ENCODE data around the gene NQO1.
"Not testable (repeated sequence)": the region's sequence is repeated elsewhere in the genome, so short reads cannot be mapped to it uniquely, and the experiment has no call there.

The NQO1 gene

DNA sequence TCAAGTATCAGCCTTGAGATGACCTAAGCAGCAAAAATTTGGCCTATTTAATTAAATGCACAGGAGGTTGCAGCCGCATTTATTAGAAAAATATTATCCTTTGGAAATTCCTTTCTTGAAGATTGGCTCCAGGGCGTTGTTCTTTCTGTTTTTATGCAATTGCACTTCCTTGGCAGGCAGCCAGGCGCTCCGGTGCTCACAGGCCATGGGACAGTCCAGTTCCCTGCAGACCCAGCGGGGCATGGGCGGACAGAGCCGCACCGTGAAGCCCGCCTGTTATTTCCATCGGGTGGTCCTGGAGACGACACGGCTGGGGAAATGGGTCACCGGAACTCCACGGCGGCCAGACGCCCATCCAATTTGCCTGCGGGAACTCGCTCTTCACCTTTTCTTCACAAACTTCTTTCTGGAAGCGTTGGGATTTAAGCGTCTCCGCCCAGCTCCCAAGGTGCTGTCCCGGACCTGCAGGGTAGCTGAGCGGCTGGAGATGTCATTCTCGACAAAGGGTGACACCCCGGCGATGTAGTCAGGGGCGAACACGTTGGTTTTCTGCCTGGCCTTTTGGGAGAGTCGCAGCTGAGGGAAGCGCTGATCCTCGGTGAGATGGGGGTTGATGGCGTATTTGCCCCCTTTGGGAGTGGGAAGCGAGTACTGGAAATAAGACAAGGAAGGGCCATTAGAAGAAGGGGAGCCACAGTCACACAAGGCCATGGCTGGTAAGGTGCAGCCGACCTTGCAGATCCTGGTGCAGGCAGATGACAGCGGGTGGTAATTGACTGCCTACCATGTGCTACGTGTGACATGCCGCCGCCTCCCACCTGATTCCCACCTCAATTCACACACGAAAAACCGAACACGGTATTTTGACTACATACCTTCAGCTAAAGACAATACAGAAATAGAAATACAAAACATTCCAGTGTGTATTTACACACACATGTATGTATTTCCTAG lies 15.9 kb upstream of the NQO1 start:
- no peak for DNase-seq (ENCODE audit: low read depth in 2 of 2)

DNA sequence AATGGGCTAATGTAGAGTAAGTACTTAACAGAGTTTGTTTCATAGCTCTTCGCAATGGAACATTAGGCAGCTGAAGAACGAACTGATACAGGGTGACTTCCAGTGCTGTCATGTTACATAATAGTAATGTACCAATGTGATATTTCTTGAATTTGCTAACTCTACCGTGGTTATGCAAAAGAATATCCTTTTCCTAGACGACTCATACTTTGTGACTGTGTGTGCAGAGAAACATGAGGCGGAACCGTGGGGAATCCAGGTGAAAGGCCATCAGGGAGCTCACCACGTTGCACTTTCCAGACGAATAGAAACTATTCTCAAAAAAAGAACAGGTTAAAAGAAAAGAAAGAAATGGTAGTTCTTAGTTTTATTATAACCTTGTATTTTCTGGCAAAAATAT lies 15.2 kb upstream of the NQO1 start:
- no peak for DNase-seq (ENCODE audit: low read depth in 2 of 2)

DNA sequence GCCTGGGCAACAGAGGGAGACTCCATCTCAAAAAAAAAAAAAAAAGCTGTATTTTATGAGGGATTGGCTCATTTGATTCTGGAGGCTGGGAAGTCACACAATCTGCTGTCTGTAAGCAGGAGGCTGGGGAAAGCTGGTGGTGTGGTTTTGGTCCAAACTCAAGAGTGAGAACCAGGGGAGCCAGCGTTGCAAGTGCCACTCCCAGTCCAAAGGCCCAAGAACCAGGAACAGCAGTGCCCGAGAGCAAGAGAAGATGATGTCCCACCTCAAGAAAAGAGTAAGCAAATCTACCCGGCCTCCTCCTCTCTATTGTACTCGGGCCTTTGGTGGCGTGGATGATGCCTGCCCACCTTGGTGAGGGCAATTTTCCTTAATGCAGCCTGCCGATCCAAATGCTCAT lies 5.7 kb upstream of the NQO1 start:
- DNase-seq (ENCODE audit: low read depth in 2 of 2) = no peak

DNA sequence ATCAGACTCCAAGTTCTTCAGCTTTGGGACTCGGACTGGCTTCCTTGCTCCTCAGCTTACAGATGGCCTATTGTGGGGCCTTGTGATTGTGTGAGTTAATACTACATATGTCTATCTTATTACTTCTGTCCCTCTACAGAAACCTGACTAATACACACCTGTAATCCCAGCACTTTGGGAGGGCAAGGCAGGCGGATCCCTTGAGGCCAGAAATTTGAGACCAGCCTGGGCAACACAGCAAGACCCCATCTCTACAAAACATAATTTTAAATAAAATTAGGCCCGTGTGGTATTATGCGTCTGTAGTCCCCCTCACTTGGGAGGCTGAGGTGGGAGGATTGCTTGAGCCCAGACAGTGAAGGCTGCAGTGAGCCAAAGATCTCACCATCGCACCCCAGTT lies 4.9 kb upstream of the NQO1 start:
- DNase-seq (ENCODE audit: low read depth in 2 of 2) = not testable (repeated sequence)

DNA sequence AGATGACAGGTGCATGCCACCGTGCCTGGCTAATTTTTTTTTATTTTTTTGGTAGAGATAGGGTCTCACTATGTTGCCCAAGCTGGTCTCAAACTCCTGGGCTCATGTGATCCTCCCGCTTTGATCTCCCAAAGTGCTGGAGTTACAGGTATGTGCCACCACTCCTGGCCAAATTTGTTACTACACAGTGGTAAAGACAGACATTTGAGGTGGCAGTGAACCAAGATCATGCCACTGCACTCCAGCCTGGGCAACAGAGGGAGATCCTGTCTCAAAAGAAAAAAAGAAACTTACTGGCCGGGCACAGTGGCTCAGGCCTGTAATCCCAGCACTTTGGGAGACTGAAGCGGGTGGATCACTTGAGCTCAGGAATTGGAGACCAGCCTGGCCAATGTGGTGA lies 2.7 kb upstream of the NQO1 start:
- DNase-seq (ENCODE audit: low read depth in 2 of 2) = not testable (repeated sequence)

- no peak for DNase-seq (ENCODE audit: low read depth in 2 of 2)
Observed at GRCh38 chr16:69727916-69728270, 1.5 kb upstream of the NQO1 start.

DNA sequence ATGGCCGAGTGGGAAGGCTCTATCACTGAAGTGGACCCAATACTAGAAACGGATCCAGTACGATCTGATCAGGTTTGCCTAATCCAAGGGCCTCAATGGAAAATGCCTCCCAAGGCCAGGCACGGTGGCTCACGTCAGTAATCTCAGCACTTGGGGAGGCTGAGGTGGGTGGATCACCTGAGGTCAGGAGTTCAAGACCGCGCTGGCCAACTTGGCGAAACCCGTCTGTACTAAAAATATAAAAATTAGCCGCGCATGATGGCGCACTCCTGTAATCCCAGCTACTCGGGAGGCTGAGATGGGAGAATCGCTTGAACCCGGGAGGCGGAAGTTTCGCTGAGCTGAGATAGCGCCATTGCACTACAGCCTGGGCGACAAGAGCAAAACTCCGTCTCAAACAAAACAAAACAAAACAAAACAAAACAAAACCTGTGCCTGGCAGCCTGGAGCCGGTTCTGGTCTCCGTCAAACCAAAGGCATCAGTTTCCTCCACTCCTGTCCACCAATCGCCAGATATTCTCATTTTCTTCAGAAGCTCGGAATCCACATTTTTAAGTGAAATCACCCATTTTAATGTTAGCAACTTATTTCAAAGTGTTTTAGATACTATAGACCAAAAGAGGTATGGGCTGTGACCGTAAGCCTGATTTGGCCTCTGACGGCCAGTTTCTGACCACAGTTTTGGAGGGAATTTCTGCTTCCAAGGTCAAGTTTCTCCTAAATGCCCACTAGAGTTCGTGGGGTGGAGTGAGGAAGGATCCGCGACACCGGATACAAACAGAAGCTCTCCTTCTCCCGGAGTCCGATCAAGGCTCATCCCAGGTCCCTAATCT lies 664 bp downstream of the NQO1 start:
- no peak for DNase-seq (ENCODE audit: low read depth in 2 of 2)

DNA sequence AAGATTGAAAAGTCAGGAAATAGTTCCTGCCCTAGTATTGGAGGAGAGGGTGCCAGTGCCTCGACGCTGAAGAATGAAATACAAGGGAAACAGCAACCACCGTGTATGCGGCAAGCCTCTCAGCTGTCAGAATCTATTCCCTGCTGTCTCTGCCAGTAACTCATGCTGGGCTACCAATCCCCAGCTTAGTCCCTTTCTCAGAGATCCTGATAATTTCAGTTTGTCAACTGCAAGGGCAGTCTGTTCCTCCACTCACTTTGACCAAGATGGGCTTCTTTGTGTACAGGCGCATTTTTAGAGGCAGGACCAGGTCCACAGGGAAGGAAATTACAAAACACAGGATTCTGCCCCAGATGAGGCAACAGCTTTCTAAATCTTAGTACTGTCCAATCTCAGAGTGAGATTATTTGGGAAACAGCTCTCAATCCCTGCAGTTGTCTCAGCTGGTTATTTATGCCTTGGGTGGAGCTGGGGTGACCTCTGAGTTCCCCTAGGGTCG lies 1.3 kb downstream of the NQO1 start:
- DNase-seq (ENCODE audit: low read depth in 2 of 2) = no peak

DNA sequence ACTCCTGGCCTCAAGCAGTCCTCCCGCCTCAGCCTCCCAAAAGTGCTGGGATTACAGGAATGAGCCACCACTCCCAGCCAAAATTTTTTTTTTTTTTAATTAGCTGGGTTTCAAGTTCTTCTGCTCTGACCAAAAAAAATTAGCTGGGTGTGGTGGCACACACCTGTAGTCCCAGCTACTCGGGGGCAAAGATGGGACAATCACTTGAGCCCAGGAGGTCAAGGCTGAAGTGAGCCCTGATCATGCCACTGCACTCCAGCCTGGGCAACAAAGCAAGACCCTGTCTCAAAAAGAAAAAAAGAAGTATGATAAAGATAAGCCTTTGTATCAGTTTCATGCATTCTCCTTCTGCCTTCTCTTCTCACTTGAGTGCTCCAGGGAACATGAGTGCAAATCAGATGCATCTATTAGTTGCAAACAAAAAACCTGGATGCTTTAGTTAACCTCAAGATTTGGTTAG lies 1.9 kb downstream of the NQO1 start:
- DNase-seq (ENCODE audit: low read depth in 2 of 2) = no peak

- no peak for DNase-seq (ENCODE audit: low read depth in 2 of 2)
Observed at GRCh38 chr16:69721441-69721957, 4.9 kb downstream of the NQO1 start.

DNA sequence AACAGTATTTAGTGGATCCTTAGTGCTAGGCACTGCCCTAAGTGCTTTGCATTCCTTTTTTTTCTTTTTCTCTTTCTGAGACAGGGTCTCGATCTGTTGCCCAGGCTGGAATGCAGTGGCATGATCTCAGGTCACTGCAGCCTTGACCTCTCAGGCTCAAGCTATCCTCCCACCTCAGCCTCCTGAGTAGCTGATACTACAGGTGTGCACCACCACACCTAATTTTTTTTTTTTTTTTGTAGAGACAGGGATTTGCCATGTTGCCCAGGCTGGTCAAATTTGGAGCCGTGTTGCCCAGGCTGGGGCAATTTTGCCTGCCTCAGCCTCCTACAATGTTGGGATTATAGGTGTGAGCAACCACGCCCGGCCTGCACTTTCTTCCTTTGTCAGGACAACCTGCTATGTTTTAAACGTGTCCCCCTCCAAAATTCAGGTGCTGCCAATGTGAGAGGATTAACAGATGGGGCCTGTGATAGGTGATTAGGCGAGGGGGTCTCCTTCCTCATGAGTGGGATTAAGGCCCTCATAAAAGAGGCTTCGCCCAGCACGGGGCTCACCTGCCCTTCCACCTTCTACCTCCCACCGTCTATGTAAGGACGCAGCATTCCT lies 5.4 kb downstream of the NQO1 start:
- DNase-seq (ENCODE audit: low read depth in 2 of 2) = no peak

GRCh38 chr16:69718111-69718764 lies 8.1 kb downstream of the NQO1 start:
- no peak for DNase-seq (ENCODE audit: low read depth in 2 of 2)

- DNase-seq (ENCODE audit: low read depth in 2 of 2) = no peak
Observed at GRCh38 chr16:69717066-69717465, 9.3 kb downstream of the NQO1 start.

- no peak for DNase-seq (ENCODE audit: low read depth in 2 of 2)
Observed at GRCh38 chr16:69712914-69713581, 13.3 kb downstream of the NQO1 start.

DNA sequence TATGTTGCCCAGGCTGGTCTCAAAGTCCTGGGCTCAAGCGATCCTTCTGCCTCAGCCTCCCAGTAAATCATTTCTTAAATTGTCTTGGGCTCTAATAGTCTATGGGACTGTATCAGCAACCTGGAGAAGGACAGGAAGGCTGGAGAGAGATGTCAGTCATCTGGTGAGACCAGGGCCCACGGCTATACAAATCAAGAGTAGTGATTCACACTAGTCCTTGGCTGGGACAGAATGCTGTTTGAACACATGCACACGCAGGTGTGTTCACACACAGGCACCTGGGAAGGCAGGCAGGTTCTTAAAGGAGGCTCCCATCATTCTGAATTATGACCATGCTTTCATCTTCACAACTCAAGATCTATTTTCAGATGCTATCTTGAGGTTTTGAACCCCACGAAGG lies 14.1 kb downstream of the NQO1 start:
- DNase-seq (ENCODE audit: low read depth in 2 of 2) = no peak

DNA sequence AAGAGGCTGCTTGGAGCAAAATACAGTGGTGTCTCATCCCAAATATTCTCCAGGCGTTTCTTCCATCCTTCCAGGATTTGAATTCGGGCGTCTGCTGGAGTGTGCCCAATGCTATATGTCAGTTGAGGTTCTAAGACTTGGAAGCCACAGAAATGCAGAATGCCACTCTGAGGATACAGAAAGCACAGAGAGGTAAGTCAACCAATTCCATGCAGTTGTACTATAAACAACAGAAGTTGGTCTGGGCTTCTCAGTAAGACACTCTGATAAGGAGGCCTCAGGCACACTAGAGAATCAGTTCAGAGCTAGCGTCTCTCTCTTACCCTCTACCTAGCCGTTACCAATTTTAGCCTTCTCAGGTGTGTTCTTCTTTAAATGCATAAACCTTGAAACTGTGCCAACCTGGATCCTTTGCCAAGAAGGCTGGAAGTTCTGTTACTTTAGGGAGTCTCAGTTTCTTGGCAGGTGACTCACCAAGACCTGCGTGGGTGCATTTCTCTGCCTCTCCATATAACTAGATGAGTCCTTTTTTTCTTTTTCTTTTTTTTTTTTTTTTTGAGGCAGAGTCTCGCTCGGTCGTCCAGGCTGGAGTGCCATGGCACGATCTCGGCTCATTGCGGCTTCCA lies 15.1 kb downstream of the NQO1 start:
- no peak for DNase-seq (ENCODE audit: low read depth in 2 of 2)

DNA sequence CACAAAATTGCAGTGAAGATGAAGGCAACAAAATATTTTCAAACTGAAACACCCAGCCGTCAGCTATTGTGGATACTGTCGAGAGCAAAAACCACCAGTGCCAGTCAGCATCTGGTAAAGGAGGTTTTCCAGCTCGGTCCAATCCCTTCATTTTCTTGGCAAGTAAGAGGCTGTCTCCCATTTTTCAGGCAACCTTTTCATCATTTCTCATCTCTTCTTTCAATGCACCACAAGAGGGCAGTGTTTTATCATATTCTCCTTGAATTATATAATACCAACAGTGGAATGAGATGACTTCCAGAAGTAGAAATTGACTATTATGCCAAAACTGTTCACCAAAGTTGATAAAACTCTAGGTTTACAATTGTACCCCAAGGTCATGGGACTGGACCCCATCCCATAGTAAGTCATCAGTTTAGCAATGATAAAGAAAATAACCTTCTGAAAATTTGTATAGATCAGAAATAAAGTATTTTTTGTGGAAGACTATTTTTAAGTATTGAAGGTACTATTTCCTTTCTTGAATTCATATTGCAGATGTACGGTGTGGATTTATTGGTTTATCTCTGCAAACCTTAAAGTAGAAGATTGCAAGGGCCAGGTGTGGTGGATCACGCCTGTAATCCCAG lies 16.8 kb downstream of the NQO1 start:
- DNase-seq (ENCODE audit: low read depth in 2 of 2) = no peak

GRCh38 chr16:69707920-69708683 lies 18.3 kb downstream of the NQO1 start:
- DNase-seq (ENCODE audit: low read depth in 2 of 2) = no peak

- no peak for DNase-seq (ENCODE audit: low read depth in 2 of 2)
Observed at GRCh38 chr16:69706975-69707340, 19.4 kb downstream of the NQO1 start.

All from stimulated activated CD8-positive, alpha-beta memory T cell treated with anti-CD3 and anti-CD28 coated beads, Interleukin-7, amount 100 ng/mL, for 1 hour (primary cell).